Heart right ventricle (tissue), 16 donors: ENCODE measurements around the gene TMEM18. TPM values are rescaled to one million over a fixed set of nuclear protein-coding genes. Genes with fewer than 3 reads are reported as not detected.
"Not testable (repeated sequence)": the region's sequence is repeated elsewhere in the genome, so short reads cannot be mapped to it uniquely, and the experiment has no call there.

Experiments used
- ATAC-seq, 8 donors: fragments of 200-7000 bp; cut with Tn5 transposase; one replicate each; pipeline ENCODE4 v1.9.1; 2020; ENCODE audit warnings: mild to moderate bottlenecking in 8 of 8, moderate library complexity in 8 of 8, moderate number of reproducible peaks in 1 of 8
- DNase-seq, 2 donors: peaks; one replicate each; pipeline ENCODE4 v3.0.0-alpha.2; 2020
- H3K27ac ChIP-seq, 10 donors: fragments of 200-600 bp; sonication (generic) in 2 of 10; one replicate each; pipeline versions ENCODE4 v1.5.0 to v1.8.0; 2020 to 2022; ENCODE audit warnings: mild to moderate bottlenecking in 3 of 10
- H3K27me3 ChIP-seq, 7 donors: fragments of 200-600 bp; one replicate each; pipeline ENCODE4 v1.8.0; 2021 to 2022; ENCODE audit warnings: mild to moderate bottlenecking in 2 of 7
- H3K36me3 ChIP-seq, 9 donors: fragments of 200-600 bp; sonication (generic) in 1 of 9; one replicate each; pipeline versions ENCODE4 v1.5.0 to v1.8.0; 2020 to 2022; ENCODE audit warnings: mild to moderate bottlenecking in 2 of 9
- H3K4me1 ChIP-seq, 9 donors: fragments of 200-600 bp; sonication (generic) in 1 of 9; one replicate each; pipeline versions ENCODE4 v1.5.0 to v1.8.0; 2020 to 2022; ENCODE audit warnings: mild to moderate bottlenecking in 4 of 9
- H3K4me3 ChIP-seq, 10 donors: fragments of 200-600 bp; sonication (generic) in 2 of 10; one replicate each; pipeline versions ENCODE4 v1.5.0 to v1.8.0; 2020 to 2022; ENCODE audit warnings: mild to moderate bottlenecking in 7 of 10, moderate library complexity in 2 of 10
- H3K9me3 ChIP-seq, 11 donors: fragments of 200-600 bp in 10 of 11; sonication (generic) in 2 of 11; one replicate each; pipeline versions ENCODE4 v1.5.0 to v1.8.0; 2013 to 2022; ENCODE audit warnings: mild to moderate bottlenecking in 2 of 11, control low read depth in 1 of 11, moderate library complexity in 1 of 11
- WGBS, 2 donors: extraction: QIAGEN DNeasy Blood & Tissue Kit; methylation state at CpG; one replicate each; pipeline ENCODE4 v1.1.7; 2013; ENCODE audit warnings: inconsistent platforms in 1 of 2; 5-methylcytosine and 5-hydroxymethylcytosine counted together
- intact Hi-C, 10 donors: fragments of 100-400 bp; cut with DNase I; formaldehyde crosslinking; loops; one replicate each; pipeline versions ENCODE4 v1.11.1 to v1.14.2; 2022
- polyA plus RNA-seq, 2 donors: library from polyadenylated mRNA; stranded (reverse); fragments of 200-250 nt; gene quantifications; one replicate each; pipeline ENCODE4 v1.2.3, GENCODE V29; 2013
- total RNA-seq, 10 donors: library from RNA; stranded (reverse); fragmentation: NEBNext Ultra II Directional in 3 of 10; extraction: Animal tissue kit (Norgen Biotek cat#: 25700) in 3 of 10; gene quantifications; one replicate each; pipeline versions ENCODE4 v1.2.1 to v1.2.4, GENCODE V29; 2021 to 2023
- TF ChIP-seq, protein P1 (sequence below), 9 donors: fragments of 200-600 bp; sonication (generic) in 2 of 9; IDR thresholded peaks; one replicate each; pipeline versions ENCODE4 v1.5.0 to v1.8.0; 2021 to 2022; ENCODE audit warnings: antibody characterized with exemption in 9 of 9, mild to moderate bottlenecking in 5 of 9, moderate library complexity in 1 of 9
- donor health status: Arrhythmogenic right ventricular cardiomyopathy.
- donor health status: ischemic (EF 13 %, LVEDD 7.1; RV severe dilation, severe dysfunction).
- donor health status: healthy with polysubstance abuse.
- donor health status: DM: no; HTN: yes; CAD: no.
- donor health status: DM: no; HTN: no; CAD: no.
- donor health status: ischemic (EF 25% LVEDD 6.9; RV normal size, moderate dysfunction).
- donor health status: ischemic (EF 25% LVEDD 5.7; RV mildly dilated, moderate dysfunction).
- donor health status: healthy.
- donor health status: DM: yes; HTN: yes; CAD: no.
- donor health status: Ischemic cardiomyopathy.
- donor health status: ischemic (EF 35%, LVEDD 5.7; RV mildly dilated, moderate dysfunction).
- donor health status: nonischemic (EF 11% LVEDD 7.7; RV severe dilation, severe dysfunction).
- donor health status: DM: yes; HTN: yes; CAD: no.
- donor health status: PGD.
- donor health status: ischemic (EF 29% LVEDD 5.4; RV normal size, mild dysfunction).
- donor health status: nonischemic (EF 23%, LVEDD 6.1; RV moderate dilation, normal function).

TMEM18 gene
- total and polyA plus RNA-seq, 12 donors: 10.1 to 21.9 (median 12.2) TPM

DNA sequence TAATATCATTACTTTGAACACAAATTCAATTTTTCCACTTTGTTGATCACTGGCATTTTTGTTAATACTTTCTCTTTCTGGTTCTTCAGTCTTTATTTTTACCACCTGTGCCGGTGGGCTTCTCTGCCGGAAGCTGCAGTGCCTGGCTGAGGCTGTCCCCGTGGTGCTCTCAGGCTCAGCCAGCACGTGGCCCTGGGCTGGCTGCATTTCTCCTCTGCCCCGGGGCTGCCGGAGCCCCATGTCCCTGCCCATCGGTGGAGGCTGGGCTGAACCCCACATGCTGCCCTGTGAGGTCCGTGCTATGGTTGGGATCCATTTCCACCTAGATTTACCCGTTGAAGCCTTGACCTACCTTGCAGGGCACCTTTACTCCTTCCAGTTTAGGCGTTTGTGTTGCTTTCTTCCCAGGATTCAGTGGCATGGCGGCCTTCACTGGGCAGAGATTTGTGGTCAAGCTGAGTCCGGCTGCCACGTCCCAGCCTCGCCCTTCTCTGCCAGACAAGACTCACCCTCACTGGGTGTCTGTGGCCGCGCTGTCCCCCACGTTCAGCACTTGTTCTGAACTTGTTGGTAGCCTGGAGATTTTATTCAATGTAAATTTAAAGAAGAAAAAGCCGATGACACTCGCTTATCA lies 12.8 kb upstream of the TMEM18 start:
- Histone ChIP-seq H3K4me3 (no peak overlapping the region), H3K27me3 (peaks cover 0 to 10% (median 3%) of the 10 kb centered on the region in 7 donors), H3K27ac (no peak overlapping the region), H3K36me3 (no peaks in the 10 kb centered on the region), H3K9me3 (peaks cover 0 to 16% (median 0%) of the 10 kb centered on the region in 11 donors), H3K4me1 (peaks cover 0 to 8% (median 0%) of the 10 kb centered on the region in 9 donors)
- intact Hi-C loops: no loop called here
- no peak for DNase-seq
- ATAC-seq: no peak
- 77 to 78% methylated on average over 19 of the region's 19 CpGs for WGBS, 2 donors
- TF ChIP-seq, protein P1, sequence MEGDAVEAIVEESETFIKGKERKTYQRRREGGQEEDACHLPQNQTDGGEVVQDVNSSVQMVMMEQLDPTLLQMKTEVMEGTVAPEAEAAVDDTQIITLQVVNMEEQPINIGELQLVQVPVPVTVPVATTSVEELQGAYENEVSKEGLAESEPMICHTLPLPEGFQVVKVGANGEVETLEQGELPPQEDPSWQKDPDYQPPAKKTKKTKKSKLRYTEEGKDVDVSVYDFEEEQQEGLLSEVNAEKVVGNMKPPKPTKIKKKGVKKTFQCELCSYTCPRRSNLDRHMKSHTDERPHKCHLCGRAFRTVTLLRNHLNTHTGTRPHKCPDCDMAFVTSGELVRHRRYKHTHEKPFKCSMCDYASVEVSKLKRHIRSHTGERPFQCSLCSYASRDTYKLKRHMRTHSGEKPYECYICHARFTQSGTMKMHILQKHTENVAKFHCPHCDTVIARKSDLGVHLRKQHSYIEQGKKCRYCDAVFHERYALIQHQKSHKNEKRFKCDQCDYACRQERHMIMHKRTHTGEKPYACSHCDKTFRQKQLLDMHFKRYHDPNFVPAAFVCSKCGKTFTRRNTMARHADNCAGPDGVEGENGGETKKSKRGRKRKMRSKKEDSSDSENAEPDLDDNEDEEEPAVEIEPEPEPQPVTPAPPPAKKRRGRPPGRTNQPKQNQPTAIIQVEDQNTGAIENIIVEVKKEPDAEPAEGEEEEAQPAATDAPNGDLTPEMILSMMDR (IDR thresholded peaks at IDR 0.05): no peak

DNA sequence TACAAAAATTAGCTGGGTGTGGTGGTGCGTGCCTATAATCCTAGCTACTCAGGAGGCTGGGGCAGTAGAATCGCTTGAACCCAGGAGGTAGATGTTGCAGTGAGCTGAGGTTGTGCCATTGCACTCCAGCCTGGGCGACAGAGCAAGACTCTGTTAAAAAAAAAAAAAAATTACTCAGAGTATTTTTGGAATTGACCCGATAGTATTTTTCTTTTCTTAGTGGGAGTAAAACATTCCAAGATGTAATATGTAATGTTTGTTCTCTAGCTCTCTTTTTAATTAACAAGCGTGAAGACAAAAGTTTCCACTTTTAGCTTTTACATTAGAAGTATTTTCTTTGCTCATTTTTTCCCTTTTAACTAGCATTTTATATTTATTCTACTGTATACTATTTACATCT lies 12.0 kb upstream of the TMEM18 start:
- ATAC-seq: peak in 1 of 8 donors; percentile 34
- Histone ChIP-seq H3K4me3 (no peak overlapping the region), H3K36me3 (no peaks in the 10 kb centered on the region), H3K4me1 (peaks cover 0 to 6% (median 0%) of the 10 kb centered on the region in 9 donors), H3K9me3 (peaks cover 0 to 24% (median 0%) of the 10 kb centered on the region in 11 donors), H3K27ac (no peak overlapping the region), H3K27me3 (peaks cover 0 to 10% (median 3%) of the 10 kb centered on the region in 7 donors)
- TF ChIP-seq, protein P1 (IDR thresholded peaks at IDR 0.05): no peak
- intact Hi-C loops: no loop called here
- no peak for DNase-seq
- WGBS, 2 donors: 63 to 67% methylated on average over 5 of the region's 5 CpGs

DNA sequence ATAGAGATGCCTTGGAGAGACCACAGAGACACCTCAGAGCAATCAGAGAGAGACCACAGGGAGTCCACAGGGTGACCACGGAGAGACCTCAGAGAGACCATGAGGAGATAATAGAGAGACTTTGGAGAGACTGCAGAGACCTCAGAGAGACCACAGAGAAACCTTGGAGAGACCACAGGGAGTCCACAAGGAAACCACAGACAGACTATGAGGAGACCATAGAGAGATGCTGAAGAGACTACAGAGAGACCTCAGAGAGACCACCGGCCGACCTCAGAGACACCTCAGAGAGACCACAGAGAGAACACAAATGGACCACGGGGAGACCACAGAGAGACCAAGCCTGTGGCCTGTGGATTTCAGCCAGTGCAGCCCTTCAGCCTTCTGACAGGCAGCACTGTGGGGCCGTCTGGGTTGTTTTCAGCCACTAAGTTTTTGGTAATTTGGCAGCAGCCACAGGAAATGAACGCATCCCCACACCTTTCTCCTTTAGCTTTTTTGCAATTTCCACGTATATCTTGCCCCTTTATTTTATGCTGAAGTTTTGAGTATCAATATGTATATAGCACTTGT lies 11.4 kb upstream of the TMEM18 start:
- H3K36me3 ChIP-seq: no peaks in the 10 kb centered on the region
- intact Hi-C loops: no loop called here
- peaks cover 0 to 10% (median 3%) of the 10 kb centered on the region in 7 donors for H3K27me3 ChIP-seq
- H3K27ac ChIP-seq: no peak overlapping the region
- DNase-seq (no peak), ATAC-seq (no peak)
- H3K4me3 ChIP-seq: no peak overlapping the region
- peaks cover 0 to 30% (median 0%) of the 10 kb centered on the region in 11 donors for H3K9me3 ChIP-seq
- peaks cover 0 to 6% (median 0%) of the 10 kb centered on the region in 9 donors for H3K4me1 ChIP-seq
- WGBS, 2 donors: 75% methylated on average over 7 of the region's 7 CpGs
- TF ChIP-seq, protein P1 (IDR thresholded peaks at IDR 0.05): no peak

DNA sequence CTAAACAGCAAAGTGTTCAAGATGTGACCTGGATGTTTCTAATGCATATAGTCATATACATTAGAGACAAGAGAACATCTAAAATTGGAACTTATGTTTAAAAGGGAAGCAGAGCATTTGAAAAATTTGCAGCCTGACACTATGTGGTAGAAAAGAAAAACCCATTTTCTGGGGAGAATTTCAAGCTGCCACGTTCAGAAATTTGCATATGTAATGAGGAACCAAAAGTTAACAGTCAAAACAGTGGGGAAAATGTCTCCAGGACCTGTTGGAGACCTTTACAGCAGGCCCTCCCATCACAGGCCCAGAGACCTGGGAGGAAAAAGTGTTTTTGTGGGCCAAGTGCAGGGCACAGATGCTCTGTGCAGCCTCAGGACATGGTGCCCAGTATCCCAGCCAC lies 8.2 kb upstream of the TMEM18 start:
- no peak for ATAC-seq
- intact Hi-C loops: no loop called here
- DNase-seq: no peak
- 40 to 49% methylated on average over 1 of the region's 1 CpG for WGBS, 2 donors
- peaks cover 0 to 10% (median 3%) of the 10 kb centered on the region in 7 donors for H3K27me3 ChIP-seq
- H3K27ac ChIP-seq: no peak overlapping the region
- TF ChIP-seq, protein P1 (IDR thresholded peaks at IDR 0.05): no peak
- no peak overlapping the region for H3K4me3 ChIP-seq
- peaks cover 0 to 34% (median 0%) of the 10 kb centered on the region in 11 donors for H3K9me3 ChIP-seq
- H3K4me1 ChIP-seq: peaks cover 0 to 6% (median 0%) of the 10 kb centered on the region in 9 donors
- H3K36me3 ChIP-seq: no peaks in the 10 kb centered on the region

DNA sequence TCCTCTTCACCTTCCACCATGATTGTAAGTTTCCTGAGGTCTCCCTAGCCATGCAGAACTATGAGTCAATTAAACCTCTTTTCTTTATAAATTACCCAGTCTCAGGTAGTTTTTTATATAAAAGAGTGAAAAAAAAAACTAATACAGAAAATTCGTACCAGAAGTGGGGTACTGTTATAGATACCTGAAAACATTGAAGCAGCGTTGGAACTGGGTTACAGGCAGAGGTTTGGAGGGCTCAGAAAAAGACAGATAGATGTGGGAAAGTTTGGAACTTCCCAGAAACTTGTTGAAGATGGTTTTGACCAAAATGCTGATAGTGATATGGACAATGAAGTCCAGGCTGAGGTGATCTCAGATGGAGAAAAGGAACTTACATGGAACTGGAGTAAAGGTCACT lies 7.7 kb upstream of the TMEM18 start:
- H3K27ac ChIP-seq, H3K27me3 ChIP-seq, H3K4me3 ChIP-seq, ATAC-seq, H3K36me3 ChIP-seq, H3K4me1 ChIP-seq, DNase-seq, intact Hi-C loops: not testable (repeated sequence)
- H3K9me3 ChIP-seq: peaks cover 0 to 34% (median 0%) of the 10 kb centered on the region in 11 donors
- WGBS, 2 donors: 88 to 92% methylated on average over 2 of the region's 2 CpGs
